ENCODE results near the gene CARS2.
"Not testable (repeated sequence)": the region's sequence is repeated elsewhere in the genome, so short reads cannot be mapped to it uniquely, and the experiment has no call there.

CARS2 gene

DNA sequence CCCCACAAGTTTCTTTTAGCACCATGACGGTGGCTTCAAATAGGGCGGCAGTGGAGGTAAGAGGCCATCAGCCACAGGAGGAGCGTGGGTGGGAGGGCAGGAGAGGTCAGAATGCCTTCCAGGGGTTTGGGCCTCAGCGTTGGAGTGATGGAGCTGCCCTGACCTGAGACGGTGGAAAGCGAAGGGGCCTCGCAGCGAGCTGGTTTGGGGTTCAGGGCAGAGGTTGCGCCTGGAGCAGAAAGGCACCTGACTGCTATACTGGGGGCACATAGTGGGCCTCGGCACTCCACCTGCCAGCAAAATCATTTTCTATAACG is 91.0 kb downstream of the CARS2 start:
- DNase-seq, result no peak

GRCh38 chr13:110610955-110611595 is 94.8 kb downstream of the CARS2 start:
- peak; percentile 9 for DNase-seq

- no peak for DNase-seq
Measured at GRCh38 chr13:110607675-110608224, 98.2 kb downstream of the CARS2 start.

GRCh38 chr13:110606281-110606680 is 99.6 kb downstream of the CARS2 start:
- DNase-seq, result not testable (repeated sequence)

DNA sequence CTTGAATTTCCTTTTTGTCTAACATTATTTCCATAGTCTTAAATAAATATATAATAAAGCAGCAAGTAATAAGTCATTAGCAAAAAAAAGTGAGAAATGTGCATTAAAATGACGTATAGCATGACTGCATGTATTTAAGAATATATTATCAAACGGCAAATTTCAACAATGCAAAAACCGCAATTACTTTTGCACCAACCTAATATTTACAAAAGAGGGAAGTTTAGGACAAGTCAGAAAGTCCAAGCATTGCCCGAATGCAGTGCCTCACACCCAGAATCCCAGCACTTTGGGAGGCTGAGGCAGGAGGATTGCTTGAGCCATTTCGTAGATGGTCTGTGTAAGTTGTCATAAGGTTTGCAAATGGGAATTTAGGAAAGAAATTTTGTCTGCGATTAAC is 100.8 kb downstream of the CARS2 start:
- no peak for DNase-seq

- no peak for DNase-seq
Measured at GRCh38 chr13:110600980-110601379, 104.9 kb downstream of the CARS2 start.

DNA sequence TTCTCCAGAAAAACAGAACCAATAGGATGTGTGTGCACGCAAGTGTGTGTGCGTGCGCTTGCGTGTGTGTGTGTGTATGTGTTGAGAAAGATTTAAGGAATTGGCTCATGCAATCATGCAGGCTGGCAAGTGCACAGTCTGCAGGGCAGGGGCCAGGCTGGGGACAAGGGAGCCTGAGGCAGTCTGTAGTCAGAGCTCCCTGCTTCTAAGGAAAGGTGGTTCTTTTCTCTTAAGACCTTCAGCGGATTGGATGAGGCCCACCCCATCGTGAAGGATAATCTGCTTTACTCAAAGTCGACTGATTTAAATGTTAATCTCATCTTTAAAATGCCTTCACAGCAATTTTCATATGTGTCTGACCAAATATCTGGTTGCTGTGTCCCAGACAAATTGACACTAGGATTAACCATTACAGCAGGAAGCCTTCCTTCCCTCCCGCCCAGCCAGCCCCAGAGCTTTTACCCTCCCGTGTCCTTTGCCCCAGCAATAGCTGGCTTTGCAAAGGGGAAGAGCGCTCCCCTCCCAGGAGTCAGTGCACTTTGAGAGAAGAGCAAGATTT is 105.6 kb downstream of the CARS2 start:
- DNase-seq, result no peak

DNA sequence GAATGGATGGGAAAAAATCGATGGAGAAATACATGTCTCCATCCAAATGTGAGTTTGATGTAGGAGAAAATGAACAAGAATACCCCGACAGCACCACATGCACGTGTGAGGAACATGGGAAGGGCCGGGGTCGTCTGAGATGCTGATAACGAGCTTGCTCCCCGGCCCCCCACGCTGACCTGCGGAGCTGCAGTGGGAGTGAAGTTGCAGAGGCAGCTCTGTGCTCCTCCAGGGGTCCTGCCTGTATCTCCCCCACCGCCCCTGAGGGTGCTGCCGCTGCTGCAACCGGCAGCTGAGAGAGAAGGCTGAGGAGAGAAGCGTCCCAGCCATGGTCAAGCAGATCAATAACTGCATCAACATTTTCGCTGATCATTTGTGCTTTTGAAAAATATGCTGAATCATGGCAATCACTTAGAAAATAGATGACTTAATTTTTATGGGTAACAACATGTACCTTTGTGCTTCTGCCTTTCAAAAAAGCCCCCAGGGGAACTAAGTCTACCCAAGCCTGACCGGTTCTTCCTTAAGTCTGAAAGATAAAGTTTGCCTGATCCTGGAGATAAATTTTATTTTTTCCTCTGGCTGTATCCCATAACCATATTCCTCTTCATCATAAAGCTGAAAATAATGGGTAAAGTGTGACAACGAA is 108.8 kb downstream of the CARS2 start:
- no peak for DNase-seq

- DNase-seq, result peak; percentile 21
Measured at GRCh38 chr13:110593430-110594130, 112.3 kb downstream of the CARS2 start.

DNA sequence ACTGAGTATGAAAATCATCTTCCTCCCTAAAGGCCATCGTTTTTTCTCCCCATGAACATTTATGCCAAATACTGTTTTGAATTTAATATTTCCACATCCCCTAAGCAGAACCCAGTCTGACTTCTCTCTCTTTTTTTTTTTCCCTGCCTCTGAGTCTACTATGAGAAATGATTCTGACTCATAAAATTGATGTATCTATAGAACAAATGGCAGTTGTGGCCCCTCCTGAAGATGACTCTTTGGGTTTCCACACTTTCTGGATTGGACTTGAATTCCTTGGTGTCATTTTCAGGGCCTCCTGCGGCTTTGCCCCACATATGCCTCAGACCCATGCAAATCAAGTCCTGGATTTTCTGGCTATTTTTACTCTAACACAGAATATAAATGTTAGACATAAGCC is 113.3 kb downstream of the CARS2 start:
- DNase-seq, result no peak
